GM19025 (cell line): Measurements from ENCODE around the gene HECTD2.
"Not testable (repeated sequence)": the region's sequence is repeated elsewhere in the genome, so short reads cannot be mapped to it uniquely, and the experiment has no call there.

Source experiments
- ATAC-seq: cut with Tn5 transposase; IDR thresholded peaks from one replicate; pipeline ENCODE4 v1.9.1; 2021; ENCODE audit warnings: mild to moderate bottlenecking, low read depth, moderate library complexity; ENCODE audit not compliant: unreplicated experiment

Gene HECTD2

DNA sequence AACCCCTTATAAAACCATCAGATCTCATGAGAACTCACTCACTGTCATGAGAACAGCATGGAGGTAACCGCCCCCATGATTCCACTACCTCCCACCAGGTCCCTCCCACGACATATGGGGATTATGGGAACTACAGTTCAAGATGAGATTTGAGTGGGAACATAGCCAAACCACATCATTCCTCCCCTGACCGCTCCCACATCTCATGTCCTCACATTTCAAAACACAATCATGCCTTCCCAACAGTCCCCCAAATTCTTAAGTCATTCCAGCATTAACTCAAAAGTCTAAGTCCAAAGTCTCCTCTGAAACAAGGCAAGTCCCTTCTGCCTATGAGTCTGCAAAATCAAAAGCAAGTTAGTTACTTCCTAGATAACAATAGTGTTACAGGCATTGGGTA, 150.7 kb downstream of the HECTD2 start:
- not testable (repeated sequence) for ATAC-seq

DNA sequence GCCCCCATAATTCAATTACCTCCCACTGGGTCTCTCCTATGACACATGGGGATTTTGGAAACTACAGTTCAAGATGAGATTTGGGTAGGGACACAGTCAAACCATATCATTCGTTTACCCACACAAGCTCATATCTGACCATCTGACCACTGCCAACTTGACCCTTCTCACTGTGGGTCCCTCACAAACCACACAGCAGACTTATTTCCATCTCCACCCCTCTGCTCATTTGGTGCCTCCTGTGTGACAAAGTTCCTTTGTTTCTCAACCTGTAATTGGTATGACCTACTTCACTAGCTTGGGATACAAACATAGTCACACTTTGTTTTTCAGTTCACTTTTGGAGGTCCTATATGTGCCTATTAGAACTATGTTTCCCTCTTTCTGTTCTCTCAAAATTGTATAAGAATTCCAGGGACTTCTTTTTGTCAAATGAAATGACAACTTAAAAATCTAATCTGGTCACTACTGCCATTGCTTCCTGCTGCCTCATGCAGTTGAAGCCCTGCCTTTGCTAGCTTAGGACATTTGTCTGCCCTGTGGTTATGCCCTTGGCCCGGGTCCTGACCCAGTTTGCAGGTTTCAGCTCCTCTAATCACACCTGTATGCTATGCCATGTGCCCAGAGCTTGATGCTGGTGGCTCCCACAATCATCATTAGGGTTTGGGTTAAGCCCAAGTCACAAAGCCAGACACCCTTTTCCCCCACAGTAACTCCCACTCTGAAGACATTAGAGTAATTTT, 152.9 kb downstream of the HECTD2 start:
- ATAC-seq = no peak

DNA sequence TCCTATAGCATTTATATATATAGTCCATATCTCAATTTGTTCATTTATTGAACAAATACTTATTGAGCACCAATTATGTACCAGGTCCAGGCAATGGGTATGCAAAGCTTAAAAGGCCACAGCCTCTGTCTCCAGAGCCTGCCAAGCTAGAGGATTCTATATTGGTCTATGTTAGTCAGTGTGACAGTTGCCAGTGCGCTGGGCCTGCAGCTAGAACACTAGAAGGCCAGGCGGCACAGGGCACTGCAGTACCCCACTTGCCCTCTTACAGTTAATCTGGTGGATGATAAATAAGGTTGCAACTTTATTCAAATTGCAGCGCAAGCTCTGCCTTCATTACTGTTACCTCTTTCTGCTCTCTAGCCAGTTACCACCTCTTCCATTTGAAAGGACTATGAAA, 153.9 kb downstream of the HECTD2 start:
- ATAC-seq = no peak
